SK-N-SH (cell line): ENCODE data around the gene CHRNB2. TPM values are rescaled to one million over a fixed set of nuclear protein-coding genes. Genes with fewer than 3 reads are reported as not detected.

ENCODE experiments used
- CTCF ChIA-PET: fragments of 300-600, 350-600 bp; formaldehyde crosslinking; extraction: SDS; loops from one replicate; lab custom pipeline; 2021; lab: Yijun Ruan, JAX
- POLR2A ChIA-PET: fragments of 350-600 bp; sonication (Branson Sonifier 250); formaldehyde crosslinking; extraction: SDS; loops from one replicate; lab custom pipeline; 2020; ENCODE audit warnings: antibody characterized with exemption, inconsistent platforms; lab: Yijun Ruan, JAX
- DNase-seq: peaks from one replicate; pipeline ENCODE4 v3.0.0; 2012
- H2AFZ ChIP-seq: fragments of 200-600 bp; sonication (generic); 2 replicates; pipeline ENCODE4 v1.8.1; 2016; ENCODE audit warnings: antibody characterized with exemption, mild to moderate bottlenecking, low read depth
- H3F3A ChIP-seq: fragments of 200-600 bp; sonication (generic); replicated peaks from 2 replicates; pipeline ENCODE3; 2016; ENCODE audit warnings: antibody characterized with exemption, mild to moderate bottlenecking; ENCODE audit not compliant: insufficient read depth
- H3K27ac ChIP-seq, 2 experiments: fragments of 200-500 bp in 1 of 2; fragments of 200-600 bp in 1 of 2; sonication (Bioruptor generic) in 1 of 2; sonication (generic), shearing (Covaris generic) in 1 of 2; 2 replicates each; pipeline versions ENCODE4 v1.5.1 to v1.6.1; 2014 to 2016; ENCODE audit warnings: low read depth in 2 of 2, inconsistent platforms in 1 of 2, low read length in 1 of 2, mild to moderate bottlenecking in 1 of 2, mixed read lengths in 1 of 2
- H3K27me3 ChIP-seq: fragments of 200-600 bp; sonication (generic), shearing (Covaris generic); 2 replicates; pipeline ENCODE4 v1.6.1; 2016; ENCODE audit warnings: mixed run types; ENCODE audit not compliant: insufficient read depth
- H3K36me3 ChIP-seq, 2 experiments: fragments of 200-500 bp in 1 of 2; fragments of 200-600 bp in 1 of 2; sonication (Bioruptor generic) in 1 of 2; sonication (generic) in 1 of 2; replicated peaks in 1 of 2; 2 replicates each; pipeline versions ENCODE3 to v1.5.1; 2014 to 2016; ENCODE audit warnings: low read length in 1 of 2, mild to moderate bottlenecking in 1 of 2; ENCODE audit not compliant: insufficient read depth in 2 of 2, control insufficient read depth in 1 of 2
- H3K4me1 ChIP-seq, 2 experiments: fragments of 200-500 bp in 1 of 2; fragments of 200-600 bp in 1 of 2; sonication (Bioruptor generic) in 1 of 2; sonication (generic), shearing (Covaris generic) in 1 of 2; 2 replicates each; pipeline versions ENCODE4 v1.5.1 to v1.6.1; 2014 to 2016; ENCODE audit warnings: low read depth in 1 of 2, low read length in 1 of 2, mixed run types in 1 of 2; ENCODE audit not compliant: insufficient read depth in 2 of 2, control insufficient read depth in 1 of 2
- H3K4me2 ChIP-seq: fragments of 200-600 bp; sonication (generic), shearing (Covaris generic); 2 replicates; pipeline ENCODE4 v1.6.1; 2017; ENCODE audit warnings: mixed run types
- H3K4me3 ChIP-seq, 2 experiments: fragments of 200-500 bp in 1 of 2; fragments of 200-600 bp in 1 of 2; sonication (Bioruptor generic) in 1 of 2; sonication (generic), shearing (Covaris generic) in 1 of 2; 2 replicates each; pipeline versions ENCODE4 v1.5.1 to v1.8.1; 2014 to 2016; ENCODE audit warnings: low read depth in 2 of 2, inconsistent platforms in 1 of 2, low read length in 1 of 2, mild to moderate bottlenecking in 1 of 2, mixed read lengths in 1 of 2, moderate library complexity in 1 of 2
- H3K79me2 ChIP-seq: fragments of 200-600 bp; sonication (generic); 2 replicates; pipeline ENCODE4 v1.8.1; 2017; ENCODE audit warnings: mild to moderate bottlenecking; ENCODE audit not compliant: insufficient read depth
- H3K9ac ChIP-seq: fragments of 200-600 bp; sonication (generic); 2 replicates; pipeline ENCODE4 v1.6.1; 2017; ENCODE audit warnings: mixed run types
- H3K9me2 ChIP-seq: fragments of 200-600 bp; sonication (generic); 2 replicates; pipeline ENCODE4 v1.6.1; 2017; ENCODE audit warnings: mixed run types
- H3K9me3 ChIP-seq: fragments of 200-600 bp; sonication (generic); 2 replicates; pipeline ENCODE4 v1.6.1; 2017; ENCODE audit warnings: mixed run types, mild to moderate bottlenecking, moderate library complexity
- H4K20me1 ChIP-seq: fragments of 200-600 bp; sonication (generic); 2 replicates; pipeline ENCODE4 v1.6.1; 2017; ENCODE audit warnings: mild to moderate bottlenecking, mixed run types; ENCODE audit not compliant: insufficient read depth
- ELF1 ChIP-seq: IDR thresholded peaks from 2 replicates; pipeline ENCODE4 v1.4.0; 2012
- EP300 ChIP-seq, 2 experiments: IDR thresholded peaks; 2 replicates each; pipeline versions ENCODE4 v1.4.0 to v1.6.1; 2012; ENCODE audit warnings: borderline replicate concordance in 1 of 2, low read depth in 1 of 2, low read length in 1 of 2
- EZH2phosphoT487 ChIP-seq: fragments of 200-600 bp; sonication (generic); IDR thresholded peaks from 2 replicates; pipeline ENCODE4 v1.6.1; 2017; ENCODE audit warnings: low read depth, mixed run types, mild to moderate bottlenecking, antibody characterized with exemption, moderate library complexity, borderline replicate concordance
- FOXJ3 ChIP-seq: sonication (generic); formaldehyde crosslinking; IDR thresholded peaks from 2 replicates; pipeline ENCODE4 v1.5.1; 2020; ENCODE audit warnings: mild to moderate bottlenecking, missing genetic modification reagents
- FOXM1 ChIP-seq: IDR thresholded peaks from 2 replicates; pipeline ENCODE4 v1.4.0; 2012; ENCODE audit warnings: low read depth, mild to moderate bottlenecking
- GABPA ChIP-seq: IDR thresholded peaks from 2 replicates; pipeline ENCODE4 v1.4.0; 2012; ENCODE audit warnings: low read depth, mild to moderate bottlenecking
- IRF3 ChIP-seq: fragments of 150-350 bp; IDR thresholded peaks from 2 replicates; pipeline ENCODE4 v1.6.1; 2016; ENCODE audit warnings: mild to moderate bottlenecking, low read depth, low read length
- MEF2A ChIP-seq: IDR thresholded peaks from 2 replicates; pipeline ENCODE4 v1.4.0; 2012; ENCODE audit warnings: low read depth, borderline replicate concordance
- PBX3 ChIP-seq: IDR thresholded peaks from 2 replicates; pipeline ENCODE4; 2012
- POLR2AphosphoS5 ChIP-seq: IDR thresholded peaks from 2 replicates; pipeline ENCODE4 v1.6.1; 2012; ENCODE audit warnings: low read depth, low read length
- RAD21 ChIP-seq: IDR thresholded peaks from 2 replicates; pipeline ENCODE4 v1.6.1; 2012; ENCODE audit warnings: mild to moderate bottlenecking, low read length
- REST ChIP-seq: IDR thresholded peaks from 2 replicates; pipeline ENCODE4 v1.6.1; 2012; ENCODE audit warnings: mild to moderate bottlenecking, low read depth, low read length, moderate library complexity
- SIN3A ChIP-seq: IDR thresholded peaks from 2 replicates; pipeline ENCODE4 v1.6.1; 2012; ENCODE audit warnings: low read depth, mild to moderate bottlenecking, low read length, moderate library complexity, borderline replicate concordance
- TCF12 ChIP-seq: IDR thresholded peaks from 2 replicates; pipeline ENCODE4 v1.4.0; 2012
- ZBTB33 ChIP-seq: IDR thresholded peaks from 2 replicates; pipeline ENCODE4 v1.4.0; 2012; ENCODE audit warnings: low read depth, borderline replicate concordance
- WGBS: methylation state at CpG from one replicate; pipeline ENCODE4 v1.1.6; 2017; ENCODE audit warnings: low lambda C conversion rate; 5-methylcytosine and 5-hydroxymethylcytosine counted together
- polyA plus RNA-seq, 3 experiments: library from polyadenylated mRNA; depleted of rRNA; stranded (reverse); fragments of >200 nt; gene quantifications; 2 replicates each; pipeline ENCODE4 v1.2.3, GENCODE V29; 2012
- TF ChIP-seq, protein P1 (sequence below): IDR thresholded peaks from 2 replicates; pipeline ENCODE4 v1.4.0; 2012; ENCODE audit warnings: low read depth
- TF ChIP-seq, protein P2 (sequence below): fragments of 150-350 bp; IDR thresholded peaks from 2 replicates; pipeline ENCODE4 v1.6.1; 2017; ENCODE audit warnings: antibody characterized with exemption, low read length, low read depth, borderline replicate concordance

Gene CHRNB2
- polyA plus RNA-seq, 1 of the 3 experiments (the other 2 are of a cell fraction), result 0.64 TPM

DNA sequence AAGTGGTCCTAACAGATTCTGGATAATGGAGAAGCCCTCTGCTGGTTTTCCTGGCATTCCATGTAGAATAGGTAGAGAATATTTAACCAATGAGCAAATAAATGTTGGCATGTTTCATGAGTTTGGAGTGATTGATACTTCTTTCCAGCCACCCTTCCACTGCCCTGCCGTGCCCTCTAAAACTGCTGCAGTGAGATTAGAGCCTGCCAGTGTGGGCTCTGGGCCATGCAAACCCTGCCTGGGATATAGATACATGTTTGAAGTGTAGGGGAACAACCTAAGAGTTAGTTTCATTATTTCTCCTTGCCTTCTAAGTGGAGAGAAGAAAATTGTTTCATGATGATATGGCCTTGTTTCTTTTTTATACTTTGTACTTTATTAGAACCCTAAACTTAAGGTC, 19.6 kb upstream of the CHRNB2 start:
- no peak for DNase-seq
- Histone ChIP-seq H3K9me2 (no peaks in the 10 kb centered on the region), H3K27ac (peak overlapping the region in 1 of 2 experiments; percentile 78; a peak in 2 of 4 replicates), H3K9me3 (no peaks in the 10 kb centered on the region), H3F3A (peaks cover 18% of the 10 kb centered on the region), H3K9ac (no peak overlapping the region), H3K27me3 (no peaks in the 10 kb centered on the region), H3K4me2 (no peak overlapping the region), H2AFZ (no peak overlapping the region), H3K4me1 (peaks cover 0 to 22% of the 10 kb centered on the region in 2 experiments; a peak in 1 of 4 replicates), H3K36me3 (peaks cover 13 to 47% of the 10 kb centered on the region in 2 experiments), H3K4me3 (no peak overlapping the region), H4K20me1 (no peaks in the 10 kb centered on the region), H3K79me2 (no peaks in the 10 kb centered on the region)
- no peak for TF ChIP-seq EZH2phosphoT487
- no peak for TF ChIP-seq POLR2AphosphoS5
- no peak for TF ChIP-seq TCF12
- no peak for TF ChIP-seq SIN3A
- no peak for TF ChIP-seq EP300 (IDR thresholded peaks at IDR 0.05; ENCODE audit: borderline replicate concordance in 1 of 2, low read depth in 1 of 2, low read length in 1 of 2)
- TF ChIP-seq GABPA, result no peak
- POLR2A ChIA-PET, result no interaction called here
- CTCF ChIA-PET, result interaction anchor here (0.5 to 7.4 kb wide), 8 partner anchors 7 to 330 kb away, joined by 3 to 187 read pairs (median 11); no protein-coding TSS in a partner anchor
- 87% methylated on average over 1 of the region's 1 CpG for WGBS

GRCh38 chr1:154549202-154549770, 18.3 kb upstream of the CHRNB2 start:
- H3K9me2 ChIP-seq, result no peaks in the 10 kb centered on the region
- no peaks in the 10 kb centered on the region for H3K9me3 ChIP-seq
- H2AFZ ChIP-seq, result no peak overlapping the region
- H3K4me2 ChIP-seq, result no peak overlapping the region
- peaks cover 18% of the 10 kb centered on the region for H3F3A ChIP-seq
- H3K27ac ChIP-seq, result no peak overlapping the region; a peak in 1 of 4 replicates
- ChIA-PET CTCF (interaction anchor here (1.2 to 7.4 kb wide), 3 partner anchors 14 to 67 kb away, joined by 3 to 187 read pairs (median 4); no protein-coding TSS in a partner anchor), POLR2A (interaction anchor here (0.7 kb wide), 1 partner anchor 271 kb away, joined by 3 read pairs; no protein-coding TSS in a partner anchor)
- H3K4me1 ChIP-seq, result peaks cover 0 to 22% of the 10 kb centered on the region in 2 experiments; a peak in 1 of 4 replicates
- peaks cover under 1% of the 10 kb centered on the region; the same call in 1 of the 2 replicates for H3K79me2 ChIP-seq
- H4K20me1 ChIP-seq, result no peaks in the 10 kb centered on the region
- DNase-seq, result no peak
- peaks cover 22 to 60% of the 10 kb centered on the region in 2 experiments for H3K36me3 ChIP-seq
- H3K9ac ChIP-seq, result no peak overlapping the region
- 90% methylated on average over 3 of the region's 3 CpGs for WGBS
- H3K4me3 ChIP-seq, result no peak overlapping the region
- H3K27me3 ChIP-seq, result no peaks in the 10 kb centered on the region
- TF ChIP-seq POLR2AphosphoS5 (no peak), ELF1 (no peak), IRF3 (no peak), ZBTB33 (no peak), FOXM1 (no peak), FOXJ3 (CRISPR knock-in tag) (no peak), PBX3 (no peak), MEF2A (no peak), REST (no peak), RAD21 (no peak)
- TF ChIP-seq, protein P1, sequence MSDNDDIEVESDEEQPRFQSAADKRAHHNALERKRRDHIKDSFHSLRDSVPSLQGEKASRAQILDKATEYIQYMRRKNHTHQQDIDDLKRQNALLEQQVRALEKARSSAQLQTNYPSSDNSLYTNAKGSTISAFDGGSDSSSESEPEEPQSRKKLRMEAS, result no peak
- TF ChIP-seq, protein P2, sequence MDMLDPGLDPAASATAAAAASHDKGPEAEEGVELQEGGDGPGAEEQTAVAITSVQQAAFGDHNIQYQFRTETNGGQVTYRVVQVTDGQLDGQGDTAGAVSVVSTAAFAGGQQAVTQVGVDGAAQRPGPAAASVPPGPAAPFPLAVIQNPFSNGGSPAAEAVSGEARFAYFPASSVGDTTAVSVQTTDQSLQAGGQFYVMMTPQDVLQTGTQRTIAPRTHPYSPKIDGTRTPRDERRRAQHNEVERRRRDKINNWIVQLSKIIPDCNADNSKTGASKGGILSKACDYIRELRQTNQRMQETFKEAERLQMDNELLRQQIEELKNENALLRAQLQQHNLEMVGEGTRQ, result no peak
